ENCODE measurements around the gene SUMO3. TPM values are rescaled to one million over a fixed set of nuclear protein-coding genes. Genes with fewer than 3 reads are reported as not detected.

Gene SUMO3
- total and polyA plus RNA-seq, 2 of the 8 experiments (the other 6 are each of a cell fraction or from before 2014, with no cell fraction given) = 96.8 to 101 TPM

DNA sequence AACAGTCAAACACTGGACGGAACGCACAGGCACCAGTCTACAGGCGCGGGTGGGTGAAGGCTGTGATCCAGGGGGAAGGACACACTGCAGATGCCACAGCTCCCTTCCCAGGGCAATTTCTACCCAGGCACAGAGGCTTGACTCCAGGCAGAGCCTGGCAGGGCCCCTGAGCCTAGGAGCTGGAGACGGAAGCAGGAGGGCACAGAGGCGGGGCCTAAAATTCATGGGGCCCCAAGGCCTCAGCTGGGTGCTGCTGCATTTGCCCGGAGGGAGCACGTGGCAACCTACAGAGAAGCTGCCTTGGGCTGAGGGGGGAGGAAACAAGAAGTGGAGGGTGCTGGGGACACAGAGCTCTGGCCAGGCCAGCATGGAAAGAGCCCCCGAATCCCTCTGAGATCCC, 57.5 kb downstream of the SUMO3 start (continued):
- no peak for TF ChIP-seq CEBPB (IDR thresholded peaks at IDR 0.05; ENCODE audit: low read depth, low read length)
- no peak for TF ChIP-seq KDM1A (IDR thresholded peaks at IDR 0.05; ENCODE audit: borderline replicate concordance, low read length)
- TF ChIP-seq BCL11A (IDR thresholded peaks at IDR 0.05; ENCODE audit: low read depth in 2 of 2, low read length in 2 of 2) = no peak
- TF ChIP-seq SUZ12 (IDR thresholded peaks at IDR 0.05; ENCODE audit: low read length) = no peak
